ENCODE measurements around the gene AIPL1. TPM values are rescaled to one million over a fixed set of nuclear protein-coding genes. Genes with fewer than 3 reads are reported as not detected.

Gene AIPL1
- total and polyA plus RNA-seq, 2 of the 4 experiments (the other 2 are of a cell fraction) = not detected

DNA sequence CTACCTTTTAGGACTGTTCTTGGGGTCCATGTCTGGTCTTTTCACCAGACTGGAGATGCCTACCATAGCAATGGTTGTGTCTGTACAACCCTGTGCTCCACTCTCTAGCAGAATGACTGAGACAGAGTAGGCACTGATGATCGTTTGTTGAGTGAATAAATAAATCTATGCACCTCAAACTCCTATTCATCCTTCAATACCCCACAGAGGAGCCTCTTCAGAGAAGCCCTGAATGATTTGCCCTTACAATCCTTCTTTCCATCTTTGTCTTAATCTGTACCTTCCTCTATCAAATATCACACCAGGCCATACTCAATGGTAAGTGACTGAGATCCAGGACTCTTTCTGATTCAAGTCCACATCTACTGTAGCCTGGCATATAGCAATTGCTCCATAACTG is 32.6 kb upstream of the AIPL1 start:
- Histone ChIP-seq H2BK5ac (ENCODE audit: low read depth, low read length, poor library complexity, severe bottlenecking) (no peak overlapping the region), H3K27ac (ENCODE audit: insufficient read depth, low read length) (no peak overlapping the region), H4K91ac (ENCODE audit: insufficient read depth, low read depth, low read length) (no peak overlapping the region), H4K8ac (ENCODE audit: low read depth in 2 of 2, low read length in 2 of 2) (no peak overlapping the region), H3K4me1 (ENCODE audit: control insufficient read depth, insufficient read depth, low read length) (peaks cover 9% of the 10 kb centered on the region), H3K9me3 (ENCODE audit: control insufficient read depth, insufficient read depth, low read length) (peaks cover 2% of the 10 kb centered on the region; the same call in 1 of the 2 replicates), H3K9me1 (ENCODE audit: insufficient read depth, low read length) (peaks cover 4% of the 10 kb centered on the region; the same call in 1 of the 2 replicates), H3K9ac (ENCODE audit: low read depth, low read length) (no peak overlapping the region), H3K23ac (ENCODE audit: low read depth, low read length) (no peak overlapping the region), H3K36me3 (ENCODE audit: control insufficient read depth, insufficient read depth, low read length) (no peaks in the 10 kb centered on the region), H2BK15ac (ENCODE audit: low read depth, low read length) (no peak overlapping the region), H3K18ac (ENCODE audit: low read depth, low read length) (no peak overlapping the region), H2AK5ac (ENCODE audit: low read depth, low read length) (no peak overlapping the region), H3K4me3 (ENCODE audit: insufficient read depth, low read depth, low read length) (no peak overlapping the region), H3K56ac (ENCODE audit: extremely low read depth, insufficient read depth, low read length) (no peak overlapping the region), H2BK20ac (ENCODE audit: low read depth, low read length) (no peak overlapping the region), H2AK9ac (replicated peaks; ENCODE audit: low read depth, low read length, poor library complexity) (no peak overlapping the region), H4K20me1 (ENCODE audit: insufficient read depth, low read length) (peaks cover 5% of the 10 kb centered on the region; the same call in 1 of the 2 replicates), H4K5ac (ENCODE audit: low read depth, low read length) (no peak overlapping the region), H2AFZ (replicated peaks; ENCODE audit: low read length, poor library complexity) (no peak overlapping the region), H3K4ac (ENCODE audit: low read depth, low read length) (no peak overlapping the region), H3K14ac (replicated peaks; ENCODE audit: low read depth, low read length) (no peak overlapping the region), H3K4me2 (ENCODE audit: low read depth, low read length) (no peak overlapping the region), H3K27me3 (ENCODE audit: control insufficient read depth, insufficient read depth, low read length) (no peaks in the 10 kb centered on the region), H2BK120ac (ENCODE audit: low read depth, low read length) (no peak overlapping the region), H3K79me1 (ENCODE audit: low read depth in 1 of 2, low read length in 2 of 2) (no peaks in the 10 kb centered on the region)
- ATAC-seq (ENCODE audit: low read depth) (no peak), DNase-seq (no peak)
- dilution Hi-C loops (cut with HindIII; ENCODE audit: low sequenced_read_pairs, unreplicated experiment) = no loop called here
- no TSS peak for BruUV-seq (replicated peaks)
- no CpG with 5 or more reads among the region's 1 CpG for WGBS, 2 experiments (ENCODE audit: extremely low coverage in 2 of 2, insufficient read length in 1 of 2)
- POLR2A ChIA-PET (ENCODE audit: unreplicated experiment) = no interaction called here
- CTCF ChIA-PET = no interaction called here
- no peak for TF ChIP-seq CHD1 (IDR thresholded peaks at IDR 0.05; ENCODE audit: low read depth, low read length)
- TF ChIP-seq FOS (IDR thresholded peaks at IDR 0.05; ENCODE audit: low read depth, low read length) = no peak
- TF ChIP-seq MAZ (IDR thresholded peaks at IDR 0.05; ENCODE audit: borderline replicate concordance, low read depth, low read length) = no peak
- no peak for TF ChIP-seq NFE2L2 (IDR thresholded peaks at IDR 0.05; ENCODE audit: low read depth, low read length)
- no peak for TF ChIP-seq RCOR1 (IDR thresholded peaks at IDR 0.05; ENCODE audit: insufficient replicate concordance, low read length)
- TF ChIP-seq, protein P1, sequence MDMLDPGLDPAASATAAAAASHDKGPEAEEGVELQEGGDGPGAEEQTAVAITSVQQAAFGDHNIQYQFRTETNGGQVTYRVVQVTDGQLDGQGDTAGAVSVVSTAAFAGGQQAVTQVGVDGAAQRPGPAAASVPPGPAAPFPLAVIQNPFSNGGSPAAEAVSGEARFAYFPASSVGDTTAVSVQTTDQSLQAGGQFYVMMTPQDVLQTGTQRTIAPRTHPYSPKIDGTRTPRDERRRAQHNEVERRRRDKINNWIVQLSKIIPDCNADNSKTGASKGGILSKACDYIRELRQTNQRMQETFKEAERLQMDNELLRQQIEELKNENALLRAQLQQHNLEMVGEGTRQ (IDR thresholded peaks at IDR 0.05; ENCODE audit: low read depth, low read length) = no peak
- TF ChIP-seq, protein P2, sequence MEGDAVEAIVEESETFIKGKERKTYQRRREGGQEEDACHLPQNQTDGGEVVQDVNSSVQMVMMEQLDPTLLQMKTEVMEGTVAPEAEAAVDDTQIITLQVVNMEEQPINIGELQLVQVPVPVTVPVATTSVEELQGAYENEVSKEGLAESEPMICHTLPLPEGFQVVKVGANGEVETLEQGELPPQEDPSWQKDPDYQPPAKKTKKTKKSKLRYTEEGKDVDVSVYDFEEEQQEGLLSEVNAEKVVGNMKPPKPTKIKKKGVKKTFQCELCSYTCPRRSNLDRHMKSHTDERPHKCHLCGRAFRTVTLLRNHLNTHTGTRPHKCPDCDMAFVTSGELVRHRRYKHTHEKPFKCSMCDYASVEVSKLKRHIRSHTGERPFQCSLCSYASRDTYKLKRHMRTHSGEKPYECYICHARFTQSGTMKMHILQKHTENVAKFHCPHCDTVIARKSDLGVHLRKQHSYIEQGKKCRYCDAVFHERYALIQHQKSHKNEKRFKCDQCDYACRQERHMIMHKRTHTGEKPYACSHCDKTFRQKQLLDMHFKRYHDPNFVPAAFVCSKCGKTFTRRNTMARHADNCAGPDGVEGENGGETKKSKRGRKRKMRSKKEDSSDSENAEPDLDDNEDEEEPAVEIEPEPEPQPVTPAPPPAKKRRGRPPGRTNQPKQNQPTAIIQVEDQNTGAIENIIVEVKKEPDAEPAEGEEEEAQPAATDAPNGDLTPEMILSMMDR (conservative IDR thresholded peaks at IDR 0.05; ENCODE audit: low read depth, low read length) = no peak
- TF ChIP-seq MAFK (IDR thresholded peaks at IDR 0.05; ENCODE audit: low read depth, low read length) = no peak
- TF ChIP-seq RFX5 (IDR thresholded peaks at IDR 0.05; ENCODE audit: low read depth, low read length) = no peak
- TF ChIP-seq MXI1 (IDR thresholded peaks at IDR 0.05; ENCODE audit: borderline replicate concordance, low read depth, low read length) = no peak
- TF ChIP-seq, protein P3, sequence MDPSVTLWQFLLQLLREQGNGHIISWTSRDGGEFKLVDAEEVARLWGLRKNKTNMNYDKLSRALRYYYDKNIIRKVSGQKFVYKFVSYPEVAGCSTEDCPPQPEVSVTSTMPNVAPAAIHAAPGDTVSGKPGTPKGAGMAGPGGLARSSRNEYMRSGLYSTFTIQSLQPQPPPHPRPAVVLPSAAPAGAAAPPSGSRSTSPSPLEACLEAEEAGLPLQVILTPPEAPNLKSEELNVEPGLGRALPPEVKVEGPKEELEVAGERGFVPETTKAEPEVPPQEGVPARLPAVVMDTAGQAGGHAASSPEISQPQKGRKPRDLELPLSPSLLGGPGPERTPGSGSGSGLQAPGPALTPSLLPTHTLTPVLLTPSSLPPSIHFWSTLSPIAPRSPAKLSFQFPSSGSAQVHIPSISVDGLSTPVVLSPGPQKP (IDR thresholded peaks at IDR 0.05; ENCODE audit: borderline replicate concordance, low read depth, low read length) = no peak
- in situ Hi-C loops (cut with MboI; ENCODE audit: low sequenced_read_pairs) = no loop called here
- intact Hi-C loops (cut with micrococcal nuclease) = no loop called here
